T-helper 1 cell treated with Interleukin-12 subunit alpha and Interleukin-12 subunit beta and Interleukin-4 antibody, amounts not matched to agents 30 ng/mL and 1 ng/mL, for 36 hours (primary cell): ENCODE data around the gene PUSL1. TPM values are rescaled to one million over a fixed set of nuclear protein-coding genes. Genes with fewer than 3 reads are reported as not detected.
"Not testable (repeated sequence)": the region's sequence is repeated elsewhere in the genome, so short reads cannot be mapped to it uniquely, and the experiment has no call there.

Source experiments
- intact Hi-C: fragments of 100-400 bp; cut with micrococcal nuclease; formaldehyde crosslinking; loops from one replicate; pipeline ENCODE4 v1.15.1; 2024
- total RNA-seq: library from RNA; stranded (reverse); gene quantifications from 2 replicates; pipeline ENCODE4 v1.2.3, GENCODE V29; 2022

The PUSL1 gene
- total RNA-seq, 1 donor from 2014 or later = 20.6 TPM

DNA sequence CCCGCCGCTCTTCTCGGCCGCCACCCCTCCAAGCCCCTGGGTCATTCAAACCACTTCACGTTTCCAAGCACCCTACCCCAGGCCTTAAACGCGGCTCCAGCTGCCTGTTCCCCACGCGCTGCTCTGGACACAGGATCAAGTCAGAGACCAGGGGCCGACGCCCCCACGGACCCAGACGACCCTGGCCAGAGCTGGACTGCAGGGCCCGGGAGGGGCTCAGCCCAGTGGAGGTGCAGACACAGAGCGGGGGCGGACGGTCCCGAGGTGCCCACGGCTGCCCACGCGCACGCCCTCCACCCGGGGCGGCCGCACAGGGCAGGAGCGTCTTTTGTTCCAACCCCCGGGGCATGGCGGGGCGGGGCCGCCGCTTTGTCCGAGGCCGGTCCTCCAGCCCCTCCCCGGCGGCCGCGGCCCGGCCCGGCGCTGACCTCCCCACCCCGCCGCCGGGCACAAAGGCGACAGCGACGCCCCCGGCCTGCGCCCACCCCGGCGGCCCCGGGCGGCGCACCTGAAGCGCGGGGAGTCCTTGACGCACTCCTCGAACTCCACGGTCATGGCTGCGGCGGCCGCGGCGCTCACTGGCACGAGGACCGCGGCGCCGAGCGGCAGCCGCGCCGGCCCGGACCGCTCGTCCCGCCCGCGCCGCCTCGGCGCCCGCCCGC, 1.0 kb upstream of the PUSL1 start:
- intact Hi-C loops = loop anchor here (5.0 kb wide), 4 partner anchors 75 to 600 kb away; partner anchors contain the start of genes B3GALT6, ISG15 and SDF4

GRCh38 chr1:1308756-1309250, 406 bp downstream of the PUSL1 start:
- intact Hi-C loops = loop anchor here (1.0 to 5.0 kb wide), 13 partner anchors 15 to 598 kb away; partner anchors contain the start of genes ATAD3B, AURKAIP1, B3GALT6 and C1orf159

DNA sequence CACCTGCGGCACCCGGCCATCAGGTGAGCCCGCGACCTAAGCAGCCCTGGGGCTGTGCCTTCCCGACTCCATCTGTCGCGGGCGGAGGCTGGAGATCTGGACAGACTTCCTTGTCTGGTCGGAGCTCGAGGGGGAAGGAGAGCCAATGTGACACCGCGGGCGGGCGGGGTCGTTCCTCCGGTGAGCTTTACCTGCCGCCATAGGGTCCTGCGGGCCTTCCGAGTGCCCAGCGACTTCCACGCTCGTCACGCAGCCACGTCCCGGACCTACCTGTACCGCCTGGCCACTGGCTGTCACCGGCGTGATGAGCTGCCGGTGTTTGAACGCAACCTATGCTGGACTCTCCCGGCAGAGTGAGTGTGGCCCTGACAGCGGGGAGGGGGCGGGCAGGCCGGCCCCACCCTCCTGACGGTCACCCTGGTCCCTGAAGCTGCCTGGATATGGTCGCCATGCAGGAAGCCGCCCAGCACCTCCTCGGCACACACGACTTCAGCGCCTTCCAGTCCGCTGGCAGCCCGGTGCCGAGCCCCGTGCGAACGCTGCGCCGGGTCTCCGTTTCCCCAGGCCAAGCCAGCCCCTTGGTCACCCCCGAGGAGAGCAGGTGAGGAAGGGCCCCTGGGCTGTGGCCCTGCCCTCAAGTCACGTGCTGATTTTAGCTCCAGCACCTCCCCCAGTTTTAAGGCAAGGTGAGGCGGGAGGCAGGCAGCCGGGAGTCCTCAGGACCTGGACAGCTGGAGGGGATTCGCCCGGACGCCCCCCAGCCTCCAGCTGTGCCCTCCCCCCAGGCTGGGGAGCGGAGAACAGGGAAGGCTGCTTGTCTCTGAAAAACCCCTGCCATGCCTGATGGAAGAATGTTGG, 1.1 kb downstream of the PUSL1 start:
- intact Hi-C loops = loop anchor here (2.0 to 5.0 kb wide), 6 partner anchors 77 to 598 kb away; partner anchors contain the start of genes B3GALT6, CCNL2, ISG15 and MIB2

GRCh38 chr1:1310109-1310385, 1.6 kb downstream of the PUSL1 start:
- intact Hi-C loops = no loop called here

GRCh38 chr1:1310476-1311053, 2.2 kb downstream of the PUSL1 start:
- intact Hi-C loops = no loop called here

- intact Hi-C loops = no loop called here
Measured at GRCh38 chr1:1311107-1312104, 3.0 kb downstream of the PUSL1 start.

DNA sequence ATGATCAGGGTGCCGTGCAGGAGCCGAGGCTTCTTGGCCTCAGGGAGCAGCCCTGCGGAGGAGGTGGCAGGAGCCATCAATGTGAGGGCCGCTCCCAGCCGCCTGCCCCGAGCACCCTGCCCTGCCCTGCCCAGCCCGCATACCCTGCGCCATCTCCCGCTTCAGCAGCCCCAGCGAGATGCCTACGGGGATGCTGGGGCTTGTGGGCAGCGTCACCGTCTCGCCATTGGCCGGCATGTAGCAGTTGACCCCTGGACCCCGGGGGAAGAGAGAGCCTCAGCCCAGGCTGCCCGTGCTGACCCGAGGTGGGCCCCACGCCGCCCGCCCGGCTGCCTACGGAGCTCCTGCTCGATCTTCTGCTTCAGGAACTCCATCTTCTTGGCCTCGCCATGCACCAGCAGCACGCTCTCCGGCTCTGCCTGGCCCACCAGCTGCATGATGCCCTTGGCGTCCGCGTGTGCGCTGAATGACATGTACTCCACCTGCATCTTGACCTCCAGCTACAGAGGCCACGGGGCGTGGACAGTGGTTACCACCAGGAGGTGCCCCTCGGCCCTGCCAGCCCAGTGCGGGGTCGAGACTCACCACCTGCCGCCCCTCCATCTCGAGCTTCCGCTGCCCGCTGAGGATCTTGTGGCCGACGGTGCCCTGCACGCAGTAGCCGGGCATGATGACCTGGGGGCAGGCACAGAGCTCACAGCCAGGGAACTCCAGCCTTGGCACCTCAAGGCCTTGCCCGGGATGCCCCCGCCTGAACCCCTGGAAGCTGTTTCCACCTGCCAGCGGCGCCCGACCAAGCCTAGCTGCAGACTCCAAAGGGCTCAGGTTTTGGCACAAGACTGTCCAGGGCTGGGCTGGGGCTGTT, 4.3 kb downstream of the PUSL1 start:
- intact Hi-C loops = no loop called here

DNA sequence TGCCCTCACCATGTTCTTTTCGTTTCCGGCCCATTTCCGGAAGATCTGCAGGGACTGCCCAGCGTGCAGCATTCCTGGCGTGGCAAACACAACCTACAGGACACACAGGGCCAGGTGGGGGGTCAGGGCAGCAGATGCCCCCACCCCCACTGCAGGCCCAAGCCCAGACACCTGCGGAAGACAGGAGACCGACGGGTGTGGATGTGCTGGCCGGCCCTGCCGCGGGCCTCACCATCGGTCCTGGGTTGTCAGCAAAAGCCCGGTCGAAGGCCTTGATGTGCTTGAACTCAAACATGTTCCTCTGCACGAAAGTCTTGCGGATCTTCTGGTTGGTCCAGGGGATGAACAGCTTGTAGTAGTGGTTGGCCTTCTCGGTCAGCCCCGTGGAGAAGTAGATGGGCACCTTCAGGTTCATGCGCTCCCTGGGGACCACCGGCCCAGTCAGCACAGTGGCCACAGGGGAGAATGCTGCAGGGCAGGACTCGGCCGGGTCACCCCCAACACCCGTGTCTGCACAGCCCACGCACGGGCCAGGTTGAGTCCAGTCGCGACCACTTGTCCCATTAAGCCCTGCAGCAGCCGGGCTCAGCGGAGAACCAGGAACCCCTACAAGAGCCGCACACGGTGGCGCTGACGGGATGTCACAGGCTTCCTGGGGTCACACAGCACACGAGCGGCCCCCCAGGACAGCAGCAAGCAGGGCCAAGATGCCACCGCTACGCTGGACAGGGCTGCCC, 5.3 kb downstream of the PUSL1 start:
- intact Hi-C loops = no loop called here

GRCh38 chr1:1314237-1314586, 5.8 kb downstream of the PUSL1 start:
- intact Hi-C loops = no loop called here

- intact Hi-C loops = no loop called here
Measured at GRCh38 chr1:1314678-1315335, 6.4 kb downstream of the PUSL1 start.

DNA sequence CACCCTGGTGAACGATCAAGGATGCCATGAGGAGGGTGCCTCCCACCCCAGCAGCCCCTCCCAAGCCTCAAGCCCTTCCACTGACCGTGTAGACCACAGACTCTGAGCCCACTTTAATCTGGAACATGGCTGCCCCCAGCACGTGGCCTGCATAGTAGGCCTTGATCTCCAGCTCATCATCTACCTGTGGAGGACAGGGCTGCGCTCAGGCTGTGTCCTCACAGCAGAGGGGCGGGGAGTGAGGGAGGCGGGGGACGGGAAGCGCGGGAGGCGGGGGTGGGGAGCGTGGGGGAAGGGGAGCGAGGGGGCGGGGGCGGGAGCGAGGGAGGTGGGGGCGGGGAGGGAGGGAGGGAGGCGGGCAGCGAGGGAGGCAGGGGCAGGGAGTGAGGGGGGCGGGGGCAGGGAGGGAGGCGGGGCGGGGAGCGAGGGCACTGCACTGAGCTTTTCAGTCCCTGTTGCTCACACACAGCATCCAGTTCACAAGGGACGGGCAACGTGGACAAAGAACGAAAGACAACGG, 7.1 kb downstream of the PUSL1 start:
- intact Hi-C loops = no loop called here

DNA sequence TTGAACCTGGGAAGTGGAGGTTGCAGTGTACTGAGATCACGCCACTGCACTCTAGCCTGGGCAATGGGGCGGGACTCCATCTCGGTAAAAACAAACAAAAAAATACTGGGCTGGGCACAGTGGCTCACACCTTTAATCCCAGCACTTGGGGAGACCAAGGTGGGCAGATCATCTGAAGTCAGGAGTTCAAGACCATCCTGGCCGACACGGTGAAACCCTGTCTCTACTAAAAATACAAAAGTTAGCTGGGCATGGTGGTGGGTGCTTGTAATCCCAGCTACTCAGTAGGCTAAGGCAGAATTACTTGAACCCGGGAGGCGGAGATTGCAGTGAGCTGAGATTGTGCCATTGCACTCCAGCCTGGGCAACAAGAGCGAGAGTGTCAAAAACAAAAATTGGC, 7.8 kb downstream of the PUSL1 start:
- intact Hi-C loops = not testable (repeated sequence)

DNA sequence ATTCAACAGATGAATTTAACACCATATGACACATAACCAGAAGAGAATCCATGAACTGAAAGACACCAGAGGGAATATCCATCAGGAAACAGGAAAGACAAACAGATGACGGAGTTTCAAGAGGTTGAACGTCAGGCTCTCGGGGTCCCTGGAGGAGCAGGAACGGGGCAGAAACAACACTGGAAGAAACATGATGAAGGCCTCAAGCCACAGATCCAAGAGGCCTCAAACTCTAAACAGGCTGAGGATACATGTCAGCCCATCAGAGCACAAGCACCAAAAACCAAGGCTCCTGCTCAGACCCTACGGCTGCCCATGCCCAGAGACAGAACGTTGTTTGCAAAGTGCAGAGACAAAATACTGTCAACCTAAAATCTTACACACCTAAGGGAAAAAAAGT, 9.0 kb downstream of the PUSL1 start:
- intact Hi-C loops = no loop called here

- intact Hi-C loops = no loop called here
Measured at GRCh38 chr1:1318131-1318652, 9.8 kb downstream of the PUSL1 start.

GRCh38 chr1:1318777-1319645, 10.6 kb downstream of the PUSL1 start:
- intact Hi-C loops = no loop called here

DNA sequence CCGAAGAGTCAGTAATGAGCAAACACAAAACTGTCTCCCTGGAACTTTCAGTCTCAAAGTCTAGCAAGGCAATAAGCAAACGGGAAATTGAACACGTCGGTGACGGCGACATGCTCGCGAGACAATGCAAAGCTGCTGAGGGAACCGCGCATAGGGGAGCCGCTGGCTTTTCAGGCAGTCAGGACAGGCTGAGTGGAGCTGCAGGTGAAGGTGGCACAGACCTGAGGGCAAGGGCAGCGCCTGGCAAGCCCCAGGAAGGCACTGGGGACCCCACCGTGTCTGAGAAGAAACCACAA, 11.2 kb downstream of the PUSL1 start:
- intact Hi-C loops = no loop called here

- intact Hi-C loops = no loop called here
Measured at GRCh38 chr1:1320666-1321448, 12.5 kb downstream of the PUSL1 start.
